Dedifferentiated amniotic fluid mesenchymal stem cell (primary cell): ENCODE measurements around the gene BNC2.
"Not testable (repeated sequence)": the region's sequence is repeated elsewhere in the genome, so short reads cannot be mapped to it uniquely, and the experiment has no call there.

ENCODE experiments used
- DNase-seq: peaks from one replicate; pipeline ENCODE4 v3.0.0-alpha.2; 2016; ENCODE audit errors: extremely low spot score

BNC2 gene, protein sequence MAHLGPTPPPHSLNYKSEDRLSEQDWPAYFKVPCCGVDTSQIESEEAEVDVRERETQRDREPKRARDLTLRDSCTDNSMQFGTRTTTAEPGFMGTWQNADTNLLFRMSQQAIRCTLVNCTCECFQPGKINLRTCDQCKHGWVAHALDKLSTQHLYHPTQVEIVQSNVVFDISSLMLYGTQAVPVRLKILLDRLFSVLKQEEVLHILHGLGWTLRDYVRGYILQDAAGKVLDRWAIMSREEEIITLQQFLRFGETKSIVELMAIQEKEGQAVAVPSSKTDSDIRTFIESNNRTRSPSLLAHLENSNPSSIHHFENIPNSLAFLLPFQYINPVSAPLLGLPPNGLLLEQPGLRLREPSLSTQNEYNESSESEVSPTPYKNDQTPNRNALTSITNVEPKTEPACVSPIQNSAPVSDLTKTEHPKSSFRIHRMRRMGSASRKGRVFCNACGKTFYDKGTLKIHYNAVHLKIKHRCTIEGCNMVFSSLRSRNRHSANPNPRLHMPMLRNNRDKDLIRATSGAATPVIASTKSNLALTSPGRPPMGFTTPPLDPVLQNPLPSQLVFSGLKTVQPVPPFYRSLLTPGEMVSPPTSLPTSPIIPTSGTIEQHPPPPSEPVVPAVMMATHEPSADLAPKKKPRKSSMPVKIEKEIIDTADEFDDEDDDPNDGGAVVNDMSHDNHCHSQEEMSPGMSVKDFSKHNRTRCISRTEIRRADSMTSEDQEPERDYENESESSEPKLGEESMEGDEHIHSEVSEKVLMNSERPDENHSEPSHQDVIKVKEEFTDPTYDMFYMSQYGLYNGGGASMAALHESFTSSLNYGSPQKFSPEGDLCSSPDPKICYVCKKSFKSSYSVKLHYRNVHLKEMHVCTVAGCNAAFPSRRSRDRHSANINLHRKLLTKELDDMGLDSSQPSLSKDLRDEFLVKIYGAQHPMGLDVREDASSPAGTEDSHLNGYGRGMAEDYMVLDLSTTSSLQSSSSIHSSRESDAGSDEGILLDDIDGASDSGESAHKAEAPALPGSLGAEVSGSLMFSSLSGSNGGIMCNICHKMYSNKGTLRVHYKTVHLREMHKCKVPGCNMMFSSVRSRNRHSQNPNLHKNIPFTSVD

DNA sequence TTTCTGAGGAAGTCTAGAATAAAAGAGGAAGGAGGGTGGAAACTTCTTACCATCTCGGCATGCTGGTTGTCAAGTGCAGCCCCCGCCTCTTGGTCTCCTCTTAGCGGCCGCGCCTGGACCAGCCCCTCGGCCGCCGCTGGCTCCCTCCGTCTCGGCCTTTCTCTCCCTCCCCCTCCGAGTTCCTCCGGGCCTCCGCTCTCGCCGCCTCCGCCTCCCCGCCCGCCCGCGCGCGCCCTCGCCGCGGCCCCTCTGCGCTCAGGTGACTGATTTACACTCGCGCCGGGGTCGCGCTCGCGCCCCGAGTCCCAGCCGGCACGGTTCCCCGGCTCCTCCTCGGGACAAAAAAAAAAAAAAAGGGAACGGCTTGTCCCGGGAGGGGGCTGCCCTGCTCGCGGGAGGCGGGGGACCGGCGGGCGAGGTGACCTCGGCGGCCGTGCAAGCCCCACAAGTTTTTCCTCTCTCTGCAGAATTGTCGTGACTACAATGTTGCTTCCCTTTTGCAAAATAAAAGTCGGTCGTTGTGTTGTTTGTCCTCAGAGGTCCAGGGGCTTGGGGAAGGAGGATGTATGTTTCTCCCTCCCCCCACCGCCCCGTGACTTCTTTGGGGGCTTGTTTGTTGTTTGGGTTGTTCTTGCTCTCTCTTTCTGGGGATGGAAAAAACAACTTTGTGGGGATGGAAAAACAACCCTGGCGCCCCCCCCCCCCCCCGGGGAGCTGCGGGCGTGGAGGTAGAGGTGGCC lies at the start of gene BNC2:
Gene BNC2, minus strand, starts transcription at position 75 of the 740 bp plus-strand sequence. Its CDS starts 22 bp downstream, at position 53.
- DNase-seq = peak; percentile 54

DNA sequence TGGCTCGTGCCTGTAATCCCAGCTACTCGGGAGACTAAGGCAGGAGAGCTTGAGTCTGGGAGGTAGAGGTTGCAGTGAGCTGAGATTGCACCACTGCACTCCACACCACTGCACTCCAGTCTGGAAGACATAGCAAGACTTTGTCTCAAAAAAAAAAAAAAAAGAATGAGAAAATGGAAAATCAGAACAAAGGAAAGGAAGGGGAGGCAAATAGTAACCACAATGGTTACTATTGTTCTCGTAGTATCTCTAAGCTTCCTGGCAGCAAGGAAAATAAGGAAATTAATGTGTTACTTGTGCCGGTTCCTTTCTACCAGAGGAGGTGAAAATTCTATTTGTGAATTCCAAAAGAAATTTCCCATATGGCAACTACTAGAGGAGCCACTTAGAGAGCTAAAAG lies 48.5 kb upstream of the BNC2 start:
- DNase-seq = no peak

DNA sequence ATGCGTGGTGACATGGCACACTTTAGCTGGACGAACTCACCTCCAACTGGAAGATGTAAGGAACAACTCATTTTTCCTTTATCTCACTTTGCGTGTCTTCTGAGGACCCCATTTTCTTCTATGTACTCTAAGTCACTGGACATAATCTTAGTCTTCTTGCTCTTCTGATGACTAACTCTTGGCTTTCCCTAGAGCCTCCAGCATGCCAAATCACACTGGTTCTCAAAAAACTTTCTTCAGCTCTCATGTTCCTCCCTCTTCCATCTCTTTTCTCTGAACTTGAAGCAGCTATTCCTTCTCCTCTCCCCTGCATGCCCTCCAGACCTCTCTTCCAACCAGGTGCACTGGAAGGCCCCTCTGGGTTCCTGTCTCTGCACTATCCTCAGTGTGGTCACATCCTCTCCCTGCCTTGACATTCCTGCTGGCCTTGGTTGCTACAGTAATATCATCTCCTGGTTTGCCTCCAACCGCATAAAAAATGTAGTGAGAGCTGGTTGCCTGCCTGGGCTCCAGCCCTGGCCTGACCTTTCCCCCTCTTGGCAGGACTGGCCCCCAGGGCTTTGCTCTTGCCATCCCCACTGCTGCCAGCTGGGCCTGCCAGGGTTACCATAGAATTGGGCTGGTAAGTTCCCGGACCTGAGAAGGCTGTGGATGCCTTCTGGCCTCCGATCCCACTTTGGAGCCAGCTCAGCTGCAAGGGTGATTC lies 44.8 kb upstream of the BNC2 start:
- DNase-seq = no peak

DNA sequence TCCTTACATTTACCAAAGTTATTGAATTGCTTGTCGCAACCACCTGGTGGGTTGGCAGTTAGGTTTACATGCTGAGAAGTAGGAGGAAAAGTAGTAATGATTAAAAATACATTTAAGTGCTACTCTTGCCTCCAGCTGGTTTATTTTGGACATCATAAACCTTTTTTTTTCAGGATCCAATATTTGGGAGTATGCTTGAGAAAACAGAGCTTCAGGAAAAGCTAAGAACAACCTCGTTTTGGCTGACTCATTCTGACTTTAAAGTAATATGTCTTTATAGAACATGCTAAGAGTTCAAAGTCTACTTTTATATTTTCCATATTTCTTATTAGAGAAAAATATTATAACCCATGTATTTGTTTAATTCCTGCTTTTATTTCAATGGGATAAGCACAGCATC lies 41.7 kb upstream of the BNC2 start:
- no peak for DNase-seq

DNA sequence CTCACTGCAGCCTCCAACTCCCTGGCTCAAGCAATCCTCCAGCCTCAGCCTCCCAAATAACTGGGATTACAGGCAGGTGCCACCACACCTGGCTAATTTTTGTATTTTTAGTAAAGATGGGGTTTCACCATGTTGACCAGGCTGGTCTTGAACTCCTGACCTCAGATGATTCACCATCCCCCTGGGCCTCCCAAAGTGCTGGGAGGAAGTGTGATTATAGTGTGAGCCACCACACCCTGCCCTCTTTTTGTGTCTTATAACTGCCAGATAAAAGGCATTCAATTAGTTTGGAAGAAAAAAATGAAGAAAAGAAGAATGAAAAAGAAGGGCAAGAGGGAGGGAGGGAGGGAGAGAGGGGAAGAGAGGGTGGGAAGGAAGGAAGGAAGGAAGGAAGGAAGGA lies 37.7 kb upstream of the BNC2 start:
- not testable (repeated sequence) for DNase-seq

DNA sequence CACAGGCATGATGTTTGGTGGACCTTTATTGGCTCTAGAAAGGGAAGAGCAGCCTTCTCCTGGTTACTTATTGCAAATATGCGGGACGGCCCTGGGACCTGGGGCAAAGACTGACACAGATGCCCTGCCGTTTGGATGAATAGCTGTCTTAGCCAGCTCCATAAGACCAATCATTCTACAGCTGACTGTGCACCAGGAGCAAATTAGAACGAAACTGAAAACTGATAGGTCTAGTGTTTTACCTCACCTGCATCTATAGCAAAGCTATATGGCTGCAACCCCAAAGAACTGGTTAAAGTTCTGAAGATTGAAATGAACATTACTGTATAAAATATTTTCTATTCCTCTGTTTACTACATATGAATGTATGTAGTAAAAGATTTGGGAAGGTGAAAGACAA lies 34.2 kb upstream of the BNC2 start:
- DNase-seq = no peak

DNA sequence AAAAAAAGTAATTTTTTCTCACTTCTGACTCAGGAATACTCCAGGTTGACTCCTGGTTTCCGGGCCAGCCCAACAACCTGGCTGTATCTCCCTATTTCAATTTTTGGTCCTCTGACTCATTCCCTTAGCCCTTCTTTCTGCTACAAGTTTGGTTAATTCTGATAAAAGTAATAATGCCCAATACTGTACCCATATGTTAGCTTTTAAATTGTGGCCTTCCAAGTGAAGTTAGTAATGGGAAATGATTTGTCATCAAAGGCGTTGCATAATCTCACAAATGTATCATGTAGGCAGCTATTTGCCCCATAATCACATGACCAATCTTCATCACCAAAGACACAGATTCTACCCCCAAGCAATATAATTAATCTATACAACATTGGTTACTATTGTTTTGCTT lies 31.1 kb upstream of the BNC2 start:
- no peak for DNase-seq

DNA sequence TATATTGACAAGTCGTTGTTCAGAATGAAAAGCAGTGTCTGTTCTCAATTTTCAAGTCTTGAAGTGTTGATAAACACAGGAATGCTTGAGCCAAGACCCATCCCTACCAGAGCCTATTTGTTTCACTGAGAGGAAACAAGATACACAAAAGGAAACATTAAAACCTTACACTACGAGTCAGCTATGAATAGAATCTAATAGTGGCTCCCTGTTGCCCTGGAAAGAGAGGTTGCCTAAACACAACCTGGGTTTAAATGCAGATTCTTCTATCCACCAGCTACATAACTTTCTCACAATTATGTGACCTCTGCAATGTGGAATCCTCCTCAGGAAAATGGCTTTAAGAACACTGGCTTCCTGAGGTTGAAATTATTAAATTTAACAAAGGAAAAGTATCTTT lies 29.1 kb upstream of the BNC2 start:
- no peak for DNase-seq

DNA sequence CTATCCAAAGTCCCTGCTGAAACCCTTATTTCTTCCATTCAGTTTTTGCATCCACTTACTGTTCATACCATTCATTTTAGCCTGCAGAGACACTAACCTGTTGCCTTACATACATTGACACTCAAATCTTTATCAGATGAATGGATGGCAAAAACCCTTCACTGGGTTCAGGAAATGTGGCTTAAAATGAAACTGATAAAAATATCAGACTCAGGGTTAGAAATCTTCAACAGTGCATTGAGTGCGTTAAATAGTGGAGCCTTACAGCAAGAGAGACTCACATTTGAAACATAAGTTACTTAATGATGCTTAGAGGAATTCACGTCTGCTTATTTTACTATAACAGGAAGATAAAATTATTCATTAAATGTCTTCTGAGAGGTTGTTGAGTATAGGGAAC lies 28.0 kb upstream of the BNC2 start:
- DNase-seq = no peak

DNA sequence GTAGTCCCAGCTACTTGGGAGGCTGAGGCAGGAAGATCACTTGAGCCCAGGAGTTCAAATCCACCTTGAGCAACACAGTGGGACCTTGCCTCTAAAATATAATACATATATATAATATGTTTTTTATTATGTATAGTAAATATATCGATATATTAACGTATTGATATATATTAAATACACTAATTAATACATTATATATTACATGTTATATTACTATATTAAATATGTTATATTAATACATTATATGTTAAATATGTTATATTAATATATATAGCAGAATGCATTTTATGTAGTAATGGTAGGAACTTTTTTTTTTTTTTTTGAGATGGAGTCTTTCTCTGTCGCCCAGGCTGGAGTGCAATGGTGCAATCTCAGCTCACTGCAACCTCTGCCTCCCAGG lies 18.1 kb upstream of the BNC2 start:
- no peak for DNase-seq

DNA sequence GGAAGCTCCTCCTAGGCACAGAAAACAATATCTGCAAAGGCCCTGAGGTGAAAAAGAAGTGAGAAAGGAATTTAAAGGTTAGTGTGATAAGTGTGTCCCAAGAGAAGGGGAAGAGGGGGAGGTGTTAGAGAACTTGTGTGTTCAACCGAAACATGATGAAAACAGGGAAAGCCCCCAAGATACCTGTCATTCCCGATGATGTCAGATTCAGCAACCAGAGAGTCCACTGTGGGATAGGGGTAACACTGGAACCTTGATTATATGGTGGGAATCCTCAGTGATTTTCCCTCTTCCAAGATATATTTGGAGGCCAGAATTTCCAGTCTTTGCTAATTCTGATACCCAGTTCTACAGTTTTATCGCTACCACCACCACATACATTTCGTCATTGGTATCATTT lies 15.5 kb upstream of the BNC2 start:
- no peak for DNase-seq

DNA sequence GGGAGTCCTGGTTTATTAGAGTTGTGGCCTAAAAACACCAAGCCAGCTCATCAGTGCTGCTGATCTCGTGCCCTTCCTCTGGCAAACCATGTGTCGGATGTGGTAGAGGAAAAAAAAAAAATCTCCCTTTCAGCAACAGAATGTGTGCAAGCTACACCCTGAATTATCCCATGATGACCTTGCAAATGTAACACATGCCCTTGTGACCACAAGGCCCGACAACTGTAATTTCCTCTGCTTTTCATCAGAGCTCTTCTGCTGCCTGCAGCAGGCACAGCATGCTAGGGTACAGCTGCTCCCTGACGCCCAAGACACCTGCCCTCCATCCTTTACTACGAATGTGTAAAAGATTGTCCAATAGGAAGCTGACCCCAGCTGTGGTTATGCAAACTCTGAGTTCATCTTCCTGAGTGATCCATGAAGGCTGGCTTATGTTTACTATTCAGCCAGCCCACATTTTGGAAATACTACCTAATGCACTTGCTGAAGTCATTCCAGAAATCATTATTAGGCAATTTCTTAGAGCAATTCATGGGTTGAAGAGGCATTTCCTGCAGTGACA lies 14.6 kb upstream of the BNC2 start:
- no peak for DNase-seq

DNA sequence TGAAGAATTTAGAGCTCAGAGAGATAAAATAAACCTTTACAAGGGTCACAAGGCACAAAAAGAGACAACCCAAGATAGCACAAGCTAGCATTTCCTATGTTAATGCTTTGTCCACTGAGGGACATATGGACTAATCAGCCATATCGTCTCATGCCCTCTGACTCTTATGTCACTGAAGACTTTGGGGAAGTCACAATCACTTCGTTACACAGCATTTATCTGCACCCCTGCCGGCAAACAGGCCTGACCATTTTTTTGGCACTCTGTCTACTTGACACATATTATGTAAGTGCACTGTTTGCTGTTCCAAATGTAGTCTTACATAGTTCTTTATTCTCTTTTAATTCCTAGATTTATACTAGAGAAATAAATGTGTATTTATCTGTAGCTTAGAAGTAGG lies 13.9 kb upstream of the BNC2 start:
- DNase-seq = no peak

DNA sequence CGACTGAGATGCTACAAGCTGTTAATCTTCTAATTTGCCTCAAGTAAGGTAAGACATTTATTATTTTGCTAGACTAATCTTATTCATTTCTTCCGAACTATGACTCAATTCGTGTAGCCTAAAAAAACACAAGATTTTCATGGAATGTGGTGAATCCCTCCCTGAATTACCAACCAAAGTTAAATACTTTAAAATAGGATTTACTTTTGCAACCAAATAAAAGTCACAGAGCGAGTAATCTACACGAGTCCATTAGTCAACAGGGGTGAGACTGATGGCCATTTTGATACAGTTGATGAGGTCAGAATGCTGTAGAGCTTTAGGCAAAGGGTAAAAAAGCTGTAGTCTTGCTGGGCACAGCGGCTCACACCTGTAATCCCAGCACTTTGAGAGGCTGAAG lies 13.1 kb upstream of the BNC2 start:
- DNase-seq = no peak

DNA sequence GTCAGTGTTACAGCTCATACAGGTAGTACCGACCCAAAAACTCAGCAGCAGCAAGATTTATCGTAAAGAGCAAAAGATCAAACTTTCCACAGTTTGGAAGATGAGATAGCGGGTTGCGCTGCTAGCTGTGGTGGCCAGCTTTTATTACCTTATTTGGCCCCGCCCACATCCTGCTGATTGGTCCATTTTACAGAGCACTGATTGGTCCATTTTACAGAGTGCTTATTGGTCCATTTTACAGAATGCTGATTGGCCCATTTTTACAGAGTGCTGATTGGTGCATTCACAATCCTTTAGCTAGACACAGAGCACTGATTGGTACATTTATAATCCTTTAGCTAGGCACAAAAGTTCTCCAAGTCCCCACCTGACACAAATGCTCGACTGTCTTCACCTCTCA lies 12.0 kb upstream of the BNC2 start:
- not testable (repeated sequence) for DNase-seq

DNA sequence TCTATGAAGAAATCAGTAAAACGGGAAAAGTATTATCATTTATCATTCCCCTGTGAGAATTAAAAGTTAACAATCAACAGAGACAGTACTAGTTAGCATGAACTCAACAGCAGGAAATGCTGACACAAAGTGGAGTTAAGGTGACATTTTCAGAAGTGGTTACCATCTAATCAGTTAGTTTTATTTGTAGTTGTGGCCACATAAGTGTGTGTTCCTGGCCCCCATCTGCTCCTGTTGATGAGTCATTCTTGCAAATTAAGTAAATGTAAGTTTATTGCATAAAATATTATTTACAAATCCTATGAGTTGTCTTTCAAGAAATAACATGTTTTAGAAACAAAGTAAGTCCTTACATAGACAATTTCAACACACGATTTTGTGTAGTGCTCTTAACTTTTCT lies 8.9 kb upstream of the BNC2 start:
- DNase-seq = no peak

DNA sequence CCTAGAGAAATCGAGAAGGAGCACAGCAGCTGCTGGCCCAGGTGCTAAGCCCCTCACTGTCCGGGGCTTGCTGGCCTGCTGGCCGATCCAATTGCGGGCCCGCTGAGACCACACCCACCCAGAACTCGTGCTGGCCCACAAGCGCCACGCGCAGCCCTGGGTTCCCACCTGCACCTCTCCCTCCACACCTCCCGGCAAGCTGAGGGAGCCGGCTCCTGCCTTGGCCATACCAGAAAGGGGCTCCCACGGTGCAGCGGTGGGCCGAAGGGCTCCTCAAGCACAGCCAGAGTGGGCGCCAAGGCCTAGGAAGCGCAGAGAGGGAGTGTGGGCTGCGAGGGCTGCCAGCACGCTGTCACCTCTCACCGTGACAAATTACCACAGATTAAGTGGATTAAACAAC lies 6.8 kb upstream of the BNC2 start:
- DNase-seq = no peak

DNA sequence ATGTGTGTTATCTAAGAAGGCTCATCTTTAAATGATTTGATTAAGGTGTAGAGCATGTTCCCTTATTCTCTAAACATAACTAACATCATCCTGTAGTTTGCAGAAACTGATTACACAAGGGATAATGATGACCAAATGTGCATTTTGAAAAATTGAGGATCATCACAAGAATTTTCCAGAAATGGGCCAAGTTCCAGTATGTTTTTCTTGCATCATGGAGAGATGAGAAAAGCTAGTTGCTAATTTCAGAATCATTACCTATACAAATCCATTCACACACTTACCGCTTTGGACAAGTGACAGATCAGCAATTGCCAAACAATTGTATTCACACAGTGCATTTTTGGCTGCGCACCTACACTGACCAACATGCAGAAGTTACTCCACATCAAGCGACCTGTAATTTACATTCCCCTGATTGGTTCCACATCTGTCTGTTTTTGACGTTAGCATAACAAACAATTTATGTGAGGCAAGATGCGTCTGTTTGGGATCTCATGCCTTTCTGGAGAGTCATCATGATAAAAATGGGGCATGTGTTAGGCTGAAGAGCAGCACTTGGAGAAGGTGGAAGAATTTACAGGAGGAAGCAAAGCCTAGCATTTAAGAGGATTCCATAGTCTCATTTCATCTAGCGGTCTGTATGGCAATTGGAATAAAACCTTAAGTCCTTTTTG lies 2.8 kb upstream of the BNC2 start:
- DNase-seq = no peak

DNA sequence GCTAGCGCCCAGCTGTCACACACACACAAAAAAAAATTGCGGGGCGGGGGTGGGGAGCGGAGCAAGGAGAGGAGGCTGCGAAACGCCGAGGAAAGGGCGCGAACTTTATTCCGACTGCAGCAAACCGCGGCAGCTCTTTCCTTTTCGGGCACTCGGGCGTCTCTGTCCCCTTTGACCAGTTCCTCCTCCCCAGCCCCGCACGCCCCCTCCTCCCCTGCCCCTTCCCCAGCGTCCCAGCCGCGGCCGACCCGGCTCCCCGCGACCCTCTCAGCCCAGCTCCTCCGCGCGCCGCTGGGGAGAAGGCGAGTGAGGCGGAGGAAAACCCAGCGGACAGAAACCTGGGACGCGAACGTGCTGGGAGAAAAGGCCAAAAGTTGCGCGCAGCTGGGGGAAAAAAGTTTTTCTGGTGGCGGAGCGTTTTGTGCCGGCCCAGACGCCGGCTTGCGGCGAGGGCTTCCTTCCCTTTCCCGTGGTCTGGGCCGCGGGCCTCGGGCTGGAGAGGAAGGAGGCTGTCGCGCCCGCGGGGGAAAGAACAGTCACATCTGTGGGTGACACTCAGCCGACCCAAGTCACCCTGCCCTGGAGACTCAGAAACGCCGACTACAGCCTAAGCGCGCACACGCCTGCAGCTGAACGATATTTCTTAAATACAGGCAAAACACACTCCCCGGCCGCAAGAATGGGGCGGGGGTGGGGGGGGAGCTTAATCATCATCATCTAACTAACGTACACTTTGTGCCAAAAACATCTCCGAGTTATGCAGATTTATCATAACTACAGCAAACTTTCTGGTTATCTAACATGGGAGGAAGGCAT lies 1.1 kb upstream of the BNC2 start:
- peak; percentile 61 for DNase-seq
